ENCODE measurements around the gene MELK. TPM values are rescaled to one million over a fixed set of nuclear protein-coding genes. Genes with fewer than 3 reads are reported as not detected.

Gene MELK
- total and polyA plus RNA-seq, 2 of the 13 experiments (the other 11 are each of a cell fraction or from before 2014, with no cell fraction given) = 16.7 to 50.4 TPM

- Histone ChIP-seq H3K4me3 (replicated peaks in 1 of 3; ENCODE audit: insufficient read depth in 1 of 3, low read depth in 2 of 3, low read length in 3 of 3) (no peak overlapping the region), H3K79me2 (ENCODE audit: insufficient read depth, low read length) (no peaks in the 10 kb centered on the region), H3K27me3 (ENCODE audit: control insufficient read depth in 1 of 2, insufficient read depth in 2 of 2, low read length in 2 of 2) (no peaks in the 10 kb centered on the region), H3K9ac (ENCODE audit: insufficient read depth, low read depth, low read length) (no peak overlapping the region), H2AFZ (ENCODE audit: low read length) (no peak overlapping the region), H3K36me3 (replicated peaks in 1 of 2; ENCODE audit: control insufficient read depth in 1 of 2, insufficient read depth in 2 of 2, low read length in 2 of 2) (peaks cover 10 to 34% of the 10 kb centered on the region in 2 experiments), H3K9me3 (ENCODE audit: low read length) (no peaks in the 10 kb centered on the region), H3K4me1 (ENCODE audit: insufficient read depth, low read length) (no peaks in the 10 kb centered on the region), H3K4me2 (ENCODE audit: low read depth, low read length) (no peak overlapping the region), H3K27ac (ENCODE audit: extremely low read length, insufficient read depth, low read length) (no peak overlapping the region), H4K20me1 (ENCODE audit: insufficient read depth, low read length) (peaks cover 3% of the 10 kb centered on the region; the same call in 1 of the 2 replicates)
- WGBS (ENCODE audit: low lambda C conversion rate) = 93% methylated on average over 1 of the region's 1 CpG
- no TSS peak for BruUV-seq (replicated peaks)
- POLR2A ChIA-PET = no interaction called here
- in situ Hi-C loops (cut with HindIII; ENCODE audit: extremely low pct_ligation_motif_present, low pct_unique_long_range_greater_than_20kb) (no loop called here), intact Hi-C loops (cut with micrococcal nuclease; ENCODE audit: unreplicated experiment) (no loop called here)
- FAIRE-seq = no peak
- CTCF ChIA-PET (ENCODE audit: low intra/inter-chr PET ratio, low total read pairs) = interaction anchor here (2.0 kb wide), 1 partner anchor 130 kb away, joined by 7 read pairs; no protein-coding TSS in a partner anchor
- no peak for ATAC-seq
- no peak for DNase-seq (ENCODE audit: low spot score)
- no peak for TF ChIP-seq ZBTB14 (CRISPR knock-in tag; IDR thresholded peaks at IDR 0.05)
- no peak for TF ChIP-seq ZMYM4 (CRISPR knock-in tag; IDR thresholded peaks at IDR 0.05)
Observed at GRCh38 chr9:36598273-36598672, 25.6 kb downstream of the MELK start.

GRCh38 chr9:36603006-36603405, 30.3 kb downstream of the MELK start:
- CTCF ChIA-PET (ENCODE audit: low intra/inter-chr PET ratio, low total read pairs) = no interaction called here
- intact Hi-C loops (cut with micrococcal nuclease; ENCODE audit: unreplicated experiment) (no loop called here), in situ Hi-C loops (cut with HindIII; ENCODE audit: extremely low pct_ligation_motif_present, low pct_unique_long_range_greater_than_20kb) (no loop called here)
- POLR2A ChIA-PET = no interaction called here
- ATAC-seq (no peak), FAIRE-seq (no peak), DNase-seq (ENCODE audit: low spot score) (no peak)
- no peak for TF ChIP-seq SRSF9 (IDR thresholded peaks at IDR 0.05; ENCODE audit: borderline replicate concordance, insufficient read depth, low read depth, low read length, poor library complexity, severe bottlenecking)
- no peak for TF ChIP-seq ISL2 (CRISPR knock-in tag; IDR thresholded peaks at IDR 0.05)
- no peak for TF ChIP-seq ELF3 (CRISPR knock-in tag; IDR thresholded peaks at IDR 0.05)
- no peak for TF ChIP-seq TSC22D2 (CRISPR knock-in tag; IDR thresholded peaks at IDR 0.05; ENCODE audit: borderline replicate concordance)
- no peak for TF ChIP-seq FOXA1 (IDR thresholded peaks at IDR 0.05)
- TF ChIP-seq FOXA1 (CRISPR knock-in tag; IDR thresholded peaks at IDR 0.05) = no peak
- TF ChIP-seq CEBPG (CRISPR knock-in tag; IDR thresholded peaks at IDR 0.05) = no peak
- no peak for TF ChIP-seq GLI4 (CRISPR knock-in tag; IDR thresholded peaks at IDR 0.05; ENCODE audit: borderline replicate concordance)
- no peak for TF ChIP-seq ZFP41 (CRISPR knock-in tag; IDR thresholded peaks at IDR 0.05; ENCODE audit: borderline replicate concordance)
- TF ChIP-seq HOXA5 (CRISPR knock-in tag; IDR thresholded peaks at IDR 0.05) = no peak
- no peak for TF ChIP-seq EZH2 (conservative IDR thresholded peaks at IDR 0.05; ENCODE audit: low read depth, low read length)
- no peaks in the 10 kb centered on the region for H3K4me1 ChIP-seq (ENCODE audit: insufficient read depth, low read length)
- H3K4me3 ChIP-seq (replicated peaks in 1 of 3; ENCODE audit: insufficient read depth in 1 of 3, low read depth in 2 of 3, low read length in 3 of 3) = no peak overlapping the region
- H2AFZ ChIP-seq (ENCODE audit: low read length) = no peak overlapping the region
- peaks cover 8 to 49% of the 10 kb centered on the region in 2 experiments; a peak in 4 of 5 replicates for H3K36me3 ChIP-seq (replicated peaks in 1 of 2; ENCODE audit: control insufficient read depth in 1 of 2, insufficient read depth in 2 of 2, low read length in 2 of 2)
- H3K79me2 ChIP-seq (ENCODE audit: insufficient read depth, low read length) = no peaks in the 10 kb centered on the region
- H4K20me1 ChIP-seq (ENCODE audit: insufficient read depth, low read length) = peaks cover 3% of the 10 kb centered on the region; the same call in 1 of the 2 replicates
- no peak overlapping the region for H3K9ac ChIP-seq (ENCODE audit: insufficient read depth, low read depth, low read length)
- no peaks in the 10 kb centered on the region for H3K9me3 ChIP-seq (ENCODE audit: low read length)
- H3K4me2 ChIP-seq (ENCODE audit: low read depth, low read length) = no peak overlapping the region
- no TSS peak for BruUV-seq (replicated peaks)
- H3K27me3 ChIP-seq (ENCODE audit: control insufficient read depth in 1 of 2, insufficient read depth in 2 of 2, low read length in 2 of 2) = no peaks in the 10 kb centered on the region
- H3K27ac ChIP-seq (ENCODE audit: extremely low read length, insufficient read depth, low read length) = no peak overlapping the region
- WGBS (ENCODE audit: low lambda C conversion rate) = 98% methylated on average over 3 of the region's 3 CpGs
